Thyroid gland (tissue), 4 donors: ENCODE results near the gene THOC1. TPM values are rescaled to one million over a fixed set of nuclear protein-coding genes. Genes with fewer than 3 reads are reported as not detected.
"Not testable (repeated sequence)": the region's sequence is repeated elsewhere in the genome, so short reads cannot be mapped to it uniquely, and the experiment has no call there.

Source experiments
- DNase-seq, 2 donors: peaks; one replicate each; pipeline ENCODE4 v3.0.0-alpha.2; 2019
- H3K27ac ChIP-seq, 3 donors: fragments of 200-600 bp; sonication (generic); 1 replicate in 2 of 3; 2 replicates in 1 of 3; pipeline ENCODE4 v1.5.1; 2016 to 2019; ENCODE audit warnings: mild to moderate bottlenecking in 1 of 3, moderate library complexity in 1 of 3
- H3K27me3 ChIP-seq: fragments of 200-600 bp; sonication (generic); one replicate; pipeline ENCODE4 v1.5.1; 2019
- H3K36me3 ChIP-seq, 2 donors: fragments of 200-600 bp; sonication (generic); one replicate each; pipeline ENCODE4 v1.5.1; 2016 to 2019
- H3K4me1 ChIP-seq, 2 donors: fragments of 200-600 bp; sonication (generic); one replicate each; pipeline ENCODE4 v1.5.1; 2017 to 2019
- H3K4me3 ChIP-seq, 3 donors: fragments of 200-600 bp; sonication (generic); replicated peaks in 1 of 3; 1 replicate in 2 of 3; 2 replicates in 1 of 3; pipeline ENCODE4 v1.5.1; 2016; ENCODE audit warnings: mild to moderate bottlenecking in 1 of 3
- H3K9me3 ChIP-seq: fragments of 200-600 bp; sonication (generic); one replicate; pipeline ENCODE4 v1.5.1; 2017
- CTCF ChIP-seq, 6 experiments: fragments of 200-600 bp in 3 of 6; fragments of 450-650 bp in 3 of 6; sonication (generic) in 3 of 6; IDR thresholded peaks; one replicate each; pipeline ENCODE4 v1.5.1; 2016 to 2019; ENCODE audit warnings: antibody characterized with exemption in 6 of 6, mild to moderate bottlenecking in 2 of 6, inconsistent platforms in 1 of 6, moderate library complexity in 1 of 6
- POLR2A ChIP-seq, 2 donors: fragments of 450-650 bp; IDR thresholded peaks; one replicate each; pipeline ENCODE4 v1.6.1; 2017; ENCODE audit warnings: antibody characterized with exemption in 2 of 2, mild to moderate bottlenecking in 2 of 2, moderate library complexity in 1 of 2
- WGBS, 2 donors: methylation state at CpG; one replicate each; pipeline ENCODE4 v1.1.5; 2017; 5-methylcytosine and 5-hydroxymethylcytosine counted together
- intact Hi-C: fragments of 100-400 bp; cut with DNase I; formaldehyde crosslinking; loops from one replicate; pipeline ENCODE4 v1.15.1; 2023
- total RNA-seq, 4 donors: library from RNA; depleted of rRNA; stranded (reverse); fragments of >200 nt; gene quantifications; one replicate each; pipeline ENCODE4 v1.2.3, GENCODE V29; 2016

Gene THOC1
- total RNA-seq, 4 donors from 2014 or later = 56.9 to 111 (median 71.9) TPM

- Histone ChIP-seq H3K36me3 (no peaks in the 10 kb centered on the region), H3K4me3 (no peak overlapping the region), H3K27ac (no peak overlapping the region), H3K9me3 (no peaks in the 10 kb centered on the region), H3K4me1 (no peaks in the 10 kb centered on the region), H3K27me3 (no peaks in the 10 kb centered on the region)
- 85 to 88% methylated on average over 3 of the region's 3 CpGs for WGBS, 2 donors
- DNase-seq = no peak
- intact Hi-C loops = no loop called here
- TF ChIP-seq POLR2A (IDR thresholded peaks at IDR 0.05) (no peak), CTCF (IDR thresholded peaks at IDR 0.05) (no peak)
Measured at GRCh38 chr18:294566-294965, 26.7 kb upstream of the THOC1 start.

GRCh38 chr18:293536-293935, 25.7 kb upstream of the THOC1 start:
- Histone ChIP-seq H3K4me3 (no peak overlapping the region), H3K36me3 (no peaks in the 10 kb centered on the region), H3K4me1 (no peaks in the 10 kb centered on the region), H3K9me3 (no peaks in the 10 kb centered on the region), H3K27me3 (no peaks in the 10 kb centered on the region), H3K27ac (no peak overlapping the region)
- intact Hi-C loops = no loop called here
- no peak for DNase-seq
- no peak for TF ChIP-seq CTCF (IDR thresholded peaks at IDR 0.05)
- TF ChIP-seq POLR2A (IDR thresholded peaks at IDR 0.05) = no peak
- WGBS, 2 donors = 83 to 89% methylated on average over 4 of the region's 4 CpGs

DNA sequence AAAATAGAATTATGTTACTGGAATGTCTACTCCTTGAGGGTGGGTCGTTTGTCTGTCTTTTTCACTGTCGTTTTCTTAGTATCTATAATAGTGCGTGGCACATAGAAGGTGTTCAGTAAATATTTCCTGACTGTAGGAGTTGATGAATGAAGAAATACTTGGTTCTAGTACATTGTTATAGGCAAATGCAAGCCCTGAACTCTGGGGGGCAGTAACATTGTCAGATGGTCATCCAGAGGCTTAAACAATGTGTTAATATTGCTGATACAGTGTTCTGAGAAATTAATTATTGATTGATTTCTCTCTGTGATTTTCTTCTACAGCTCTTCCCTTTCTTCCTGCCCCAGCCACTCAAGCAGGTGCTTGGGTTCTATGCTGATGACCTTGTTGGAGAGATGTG, 24.4 kb upstream of the THOC1 start:
- Histone ChIP-seq H3K4me3 (no peak overlapping the region), H3K27me3 (no peaks in the 10 kb centered on the region), H3K36me3 (no peaks in the 10 kb centered on the region), H3K27ac (no peak overlapping the region), H3K9me3 (no peaks in the 10 kb centered on the region), H3K4me1 (no peaks in the 10 kb centered on the region)
- DNase-seq = no peak
- TF ChIP-seq CTCF (IDR thresholded peaks at IDR 0.05) = no peak
- TF ChIP-seq POLR2A (IDR thresholded peaks at IDR 0.05) = no peak
- intact Hi-C loops = no loop called here
- WGBS, 2 donors = 69 to 72% methylated on average over 3 of the region's 3 CpGs

- not testable (repeated sequence) for H3K27me3 ChIP-seq, H3K36me3 ChIP-seq, DNase-seq, H3K9me3 ChIP-seq, H3K4me1 ChIP-seq, H3K4me3 ChIP-seq, H3K27ac ChIP-seq
- intact Hi-C loops = loop anchor here (10.0 kb wide), 1 partner anchor 325 kb away; no protein-coding TSS in a partner anchor
- 70 to 81% methylated on average over 4 of the region's 4 CpGs for WGBS, 2 donors
Measured at GRCh38 chr18:289970-290369, 22.1 kb upstream of the THOC1 start.

DNA sequence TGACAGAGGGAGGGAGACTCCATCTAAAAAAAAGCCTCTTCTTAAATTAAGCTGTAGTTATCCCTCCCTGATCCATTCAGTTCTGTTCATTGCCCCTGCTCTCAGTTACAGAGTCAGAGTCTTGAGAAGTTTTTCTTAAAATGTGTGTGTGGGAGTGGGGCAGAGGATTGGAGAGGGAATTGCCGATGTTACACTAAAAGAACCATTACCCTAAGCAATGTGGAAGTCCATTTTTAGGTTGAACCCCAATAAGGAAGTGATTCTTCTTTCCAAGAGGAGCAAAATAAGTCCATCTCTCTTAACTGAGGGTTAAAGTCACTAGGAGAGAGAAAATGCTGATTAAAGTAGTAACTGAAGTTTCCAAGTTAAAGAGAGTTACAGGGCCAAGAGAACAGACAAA, 21.2 kb upstream of the THOC1 start:
- no peaks in the 10 kb centered on the region for H3K4me1 ChIP-seq
- intact Hi-C loops = loop anchor here (10.0 kb wide), 1 partner anchor 326 kb away; no protein-coding TSS in a partner anchor
- H3K27ac ChIP-seq = no peak overlapping the region
- H3K4me3 ChIP-seq = no peak overlapping the region
- no peaks in the 10 kb centered on the region for H3K9me3 ChIP-seq
- H3K36me3 ChIP-seq = no peaks in the 10 kb centered on the region
- WGBS, 2 donors = 41 to 95% methylated on average over 1 of the region's 1 CpG
- no peaks in the 10 kb centered on the region for H3K27me3 ChIP-seq
- TF ChIP-seq CTCF (IDR thresholded peaks at IDR 0.05) = no peak
- TF ChIP-seq POLR2A (IDR thresholded peaks at IDR 0.05) = no peak
- no peak for DNase-seq
